ENCODE results near the gene GRM7.

GRM7 gene

DNA sequence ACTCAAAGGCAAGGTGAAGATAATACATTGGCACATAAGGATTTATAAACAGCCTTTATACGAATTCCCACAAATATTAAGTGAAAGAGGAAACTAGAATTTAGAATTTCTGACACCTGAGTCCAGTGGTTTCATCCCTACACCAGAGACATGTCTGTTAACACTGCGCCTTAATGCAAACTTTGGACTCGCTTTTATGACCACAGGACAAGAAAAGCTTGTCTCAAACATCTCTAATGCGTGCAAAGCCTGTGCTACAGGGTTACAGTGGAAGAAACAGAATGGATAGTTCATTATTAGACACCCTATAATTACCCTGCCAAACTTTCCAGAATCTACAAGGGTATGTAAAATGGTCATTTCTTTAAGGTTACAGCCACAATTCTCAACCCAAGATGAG is 802.9 kb downstream of the GRM7 start:
- Histone ChIP-seq H3K9me3 (no peaks in the 10 kb centered on the region), H3K27ac (no peak overlapping the region), H3K27me3 (no peaks in the 10 kb centered on the region), H3K36me3 (no peaks in the 10 kb centered on the region), H3K4me3 (ENCODE audit: low read depth in 1 of 2, low read length in 1 of 2) (no peak overlapping the region), H3K4me1 (ENCODE audit: control insufficient read depth in 1 of 2, insufficient read depth in 1 of 2, low read depth in 1 of 2, low read length in 1 of 2) (no peaks in the 10 kb centered on the region)
- TF ChIP-seq, protein P1, sequence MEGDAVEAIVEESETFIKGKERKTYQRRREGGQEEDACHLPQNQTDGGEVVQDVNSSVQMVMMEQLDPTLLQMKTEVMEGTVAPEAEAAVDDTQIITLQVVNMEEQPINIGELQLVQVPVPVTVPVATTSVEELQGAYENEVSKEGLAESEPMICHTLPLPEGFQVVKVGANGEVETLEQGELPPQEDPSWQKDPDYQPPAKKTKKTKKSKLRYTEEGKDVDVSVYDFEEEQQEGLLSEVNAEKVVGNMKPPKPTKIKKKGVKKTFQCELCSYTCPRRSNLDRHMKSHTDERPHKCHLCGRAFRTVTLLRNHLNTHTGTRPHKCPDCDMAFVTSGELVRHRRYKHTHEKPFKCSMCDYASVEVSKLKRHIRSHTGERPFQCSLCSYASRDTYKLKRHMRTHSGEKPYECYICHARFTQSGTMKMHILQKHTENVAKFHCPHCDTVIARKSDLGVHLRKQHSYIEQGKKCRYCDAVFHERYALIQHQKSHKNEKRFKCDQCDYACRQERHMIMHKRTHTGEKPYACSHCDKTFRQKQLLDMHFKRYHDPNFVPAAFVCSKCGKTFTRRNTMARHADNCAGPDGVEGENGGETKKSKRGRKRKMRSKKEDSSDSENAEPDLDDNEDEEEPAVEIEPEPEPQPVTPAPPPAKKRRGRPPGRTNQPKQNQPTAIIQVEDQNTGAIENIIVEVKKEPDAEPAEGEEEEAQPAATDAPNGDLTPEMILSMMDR (IDR thresholded peaks at IDR 0.05): no peak

DNA sequence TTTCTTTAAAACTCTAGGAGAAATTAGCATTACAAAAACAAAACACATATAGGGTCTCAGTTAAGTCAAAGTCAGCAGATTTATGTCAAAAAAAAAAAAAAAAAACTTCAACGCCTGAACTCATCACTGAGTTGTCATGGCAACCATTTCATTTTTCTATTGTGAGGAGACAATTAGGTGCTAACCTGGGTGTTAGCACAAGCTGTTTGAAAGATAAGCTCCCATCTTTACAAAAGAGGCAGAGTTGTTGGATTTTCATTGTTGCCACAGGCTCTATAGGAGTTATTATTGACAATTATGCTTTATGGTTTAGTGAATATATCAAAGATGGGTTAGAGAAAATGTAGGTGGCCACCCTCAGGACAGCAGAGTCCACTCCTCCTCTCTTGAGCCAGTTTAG is 806.9 kb downstream of the GRM7 start:
- H3K27me3 ChIP-seq: no peaks in the 10 kb centered on the region
- no peaks in the 10 kb centered on the region for H3K9me3 ChIP-seq
- H3K4me1 ChIP-seq (ENCODE audit: control insufficient read depth in 1 of 2, insufficient read depth in 1 of 2, low read depth in 1 of 2, low read length in 1 of 2): no peaks in the 10 kb centered on the region
- TF ChIP-seq, protein P1 (IDR thresholded peaks at IDR 0.05): no peak
- H3K4me3 ChIP-seq (ENCODE audit: low read depth in 1 of 2, low read length in 1 of 2): no peak overlapping the region
- H3K36me3 ChIP-seq: no peaks in the 10 kb centered on the region
- no peak overlapping the region for H3K27ac ChIP-seq

DNA sequence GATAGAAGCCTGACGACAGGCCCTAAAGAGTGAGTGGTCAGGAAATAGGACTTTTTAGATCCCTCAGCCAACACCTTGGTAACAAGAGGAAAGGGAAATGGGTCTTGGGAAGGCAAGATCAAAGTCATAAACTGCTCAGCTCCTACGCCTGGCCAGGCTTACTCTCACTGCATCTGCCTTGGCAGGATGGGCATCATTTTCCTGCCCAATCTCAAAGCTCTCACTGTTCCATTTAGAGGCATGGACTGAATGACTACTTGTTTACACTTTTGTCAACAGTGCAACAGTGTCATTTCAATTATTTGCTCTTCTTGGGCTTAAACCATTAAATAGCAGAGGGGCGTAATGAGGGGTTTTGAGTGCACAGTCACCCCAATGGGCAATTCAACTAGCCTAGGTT is 808.7 kb downstream of the GRM7 start:
- H3K36me3 ChIP-seq: no peaks in the 10 kb centered on the region
- H3K9me3 ChIP-seq: no peaks in the 10 kb centered on the region
- TF ChIP-seq, protein P1 (IDR thresholded peaks at IDR 0.05): no peak
- H3K4me1 ChIP-seq (ENCODE audit: control insufficient read depth in 1 of 2, insufficient read depth in 1 of 2, low read depth in 1 of 2, low read length in 1 of 2): no peaks in the 10 kb centered on the region
- no peak overlapping the region for H3K27ac ChIP-seq
- H3K27me3 ChIP-seq: no peaks in the 10 kb centered on the region
- no peak overlapping the region for H3K4me3 ChIP-seq (ENCODE audit: low read depth in 1 of 2, low read length in 1 of 2)

DNA sequence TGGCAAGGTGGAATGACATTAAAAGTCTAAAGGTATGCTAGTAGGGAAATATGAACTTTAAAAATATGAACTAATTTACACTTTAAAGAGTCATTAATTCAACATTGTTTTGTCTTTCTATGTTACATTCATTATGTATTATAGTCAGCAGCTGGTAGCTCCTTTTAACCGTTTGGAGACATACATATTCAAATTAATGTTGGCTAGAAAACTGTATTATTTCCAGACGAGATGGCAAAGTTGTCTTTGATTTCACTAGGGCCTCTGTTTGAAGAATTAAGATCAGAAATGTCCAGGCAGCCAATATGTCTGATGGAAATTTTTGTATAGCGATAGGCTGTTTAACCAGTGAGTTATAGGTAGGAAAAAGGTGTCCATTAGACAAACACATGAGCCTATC is 817.6 kb downstream of the GRM7 start:
- TF ChIP-seq, protein P1 (IDR thresholded peaks at IDR 0.05): no peak
- no peaks in the 10 kb centered on the region for H3K36me3 ChIP-seq
- no peaks in the 10 kb centered on the region for H3K9me3 ChIP-seq
- peaks cover 0 to 7% of the 10 kb centered on the region in 2 experiments for H3K4me1 ChIP-seq (ENCODE audit: control insufficient read depth in 1 of 2, insufficient read depth in 1 of 2, low read depth in 1 of 2, low read length in 1 of 2)
- H3K4me3 ChIP-seq (ENCODE audit: low read depth in 1 of 2, low read length in 1 of 2): no peak overlapping the region
- H3K27ac ChIP-seq: no peak overlapping the region
- no peaks in the 10 kb centered on the region for H3K27me3 ChIP-seq

DNA sequence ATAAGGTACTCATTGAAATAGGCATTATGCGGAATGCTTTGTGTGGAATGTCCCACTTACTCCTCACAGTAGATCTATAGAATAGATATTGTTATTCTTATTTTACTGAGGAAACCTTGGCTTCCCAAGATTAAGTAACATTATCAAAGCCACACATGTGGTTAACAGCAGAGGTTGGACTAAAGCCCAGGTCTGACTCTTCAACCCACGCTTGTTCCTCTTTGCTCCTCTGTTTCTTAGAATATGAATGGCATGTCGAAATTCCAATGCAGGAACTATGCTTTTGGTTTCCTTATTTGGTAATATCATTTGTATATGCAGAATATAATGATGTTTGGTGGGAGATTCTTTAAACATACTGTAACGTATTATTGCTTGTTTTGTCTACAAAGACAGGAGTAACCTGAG is 821.9 kb downstream of the GRM7 start:
- TF ChIP-seq, protein P1 (IDR thresholded peaks at IDR 0.05): no peak

DNA sequence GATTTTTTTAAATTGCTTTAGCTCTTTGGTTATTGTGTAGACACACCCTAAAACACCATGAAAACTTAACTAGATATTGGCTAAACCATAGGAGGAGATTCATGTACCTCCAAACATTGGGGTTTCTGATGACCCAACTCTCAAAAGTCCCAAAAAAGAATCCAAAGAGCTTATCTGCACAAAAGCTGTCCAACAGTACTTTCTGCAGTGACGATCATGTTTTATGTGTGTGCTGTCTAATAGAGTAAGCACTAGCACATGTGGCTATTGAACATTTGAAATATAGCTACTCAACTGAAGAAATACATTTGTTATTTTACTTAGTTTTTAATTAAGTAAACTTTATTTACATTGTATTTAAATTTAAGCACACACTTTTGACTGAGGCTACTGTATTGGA is 822.5 kb downstream of the GRM7 start:
- no peaks in the 10 kb centered on the region for H3K9me3 ChIP-seq
- no peak overlapping the region for H3K27ac ChIP-seq
- TF ChIP-seq, protein P1 (IDR thresholded peaks at IDR 0.05): no peak
- H3K4me3 ChIP-seq (ENCODE audit: low read depth in 1 of 2, low read length in 1 of 2): no peak overlapping the region
- peaks cover 0 to 7% of the 10 kb centered on the region in 2 experiments for H3K4me1 ChIP-seq (ENCODE audit: control insufficient read depth in 1 of 2, insufficient read depth in 1 of 2, low read depth in 1 of 2, low read length in 1 of 2)
- H3K27me3 ChIP-seq: no peaks in the 10 kb centered on the region
- no peaks in the 10 kb centered on the region for H3K36me3 ChIP-seq

More for the DNA sequence above, 821.9 kb downstream of the GRM7 start:
- H3K36me3 ChIP-seq: no peaks in the 10 kb centered on the region
- H3K27me3 ChIP-seq: no peaks in the 10 kb centered on the region
- H3K4me1 ChIP-seq (ENCODE audit: control insufficient read depth in 1 of 2, insufficient read depth in 1 of 2, low read depth in 1 of 2, low read length in 1 of 2): peaks cover 0 to 7% of the 10 kb centered on the region in 2 experiments
- no peak overlapping the region for H3K27ac ChIP-seq
- H3K4me3 ChIP-seq (ENCODE audit: low read depth in 1 of 2, low read length in 1 of 2): no peak overlapping the region
- H3K9me3 ChIP-seq: no peaks in the 10 kb centered on the region

Measured in neutrophil (primary cell).